Left renal cortex interstitium (tissue), 4 donors: ENCODE results near the gene C22orf23. TPM values are rescaled to one million over a fixed set of nuclear protein-coding genes. Genes with fewer than 3 reads are reported as not detected.

ENCODE experiments used
- DNase-seq, 4 donors: peaks; one replicate each; pipeline ENCODE4 v3.0.0-alpha.2; 2013; ENCODE audit warnings: low read depth in 4 of 4, low spot score in 2 of 4, missing footprints in 1 of 4
- polyA plus RNA-seq, 4 donors: library from polyadenylated mRNA; unstranded; fragments of 120-200 nt; gene quantifications; one replicate each; pipeline ENCODE4 v1.2.1, GENCODE V29; 2013; ENCODE audit not compliant: insufficient read length in 4 of 4

Gene C22orf23
- polyA plus RNA-seq, 4 donors: 4.2 to 5.8 (median 5.1) TPM

DNA sequence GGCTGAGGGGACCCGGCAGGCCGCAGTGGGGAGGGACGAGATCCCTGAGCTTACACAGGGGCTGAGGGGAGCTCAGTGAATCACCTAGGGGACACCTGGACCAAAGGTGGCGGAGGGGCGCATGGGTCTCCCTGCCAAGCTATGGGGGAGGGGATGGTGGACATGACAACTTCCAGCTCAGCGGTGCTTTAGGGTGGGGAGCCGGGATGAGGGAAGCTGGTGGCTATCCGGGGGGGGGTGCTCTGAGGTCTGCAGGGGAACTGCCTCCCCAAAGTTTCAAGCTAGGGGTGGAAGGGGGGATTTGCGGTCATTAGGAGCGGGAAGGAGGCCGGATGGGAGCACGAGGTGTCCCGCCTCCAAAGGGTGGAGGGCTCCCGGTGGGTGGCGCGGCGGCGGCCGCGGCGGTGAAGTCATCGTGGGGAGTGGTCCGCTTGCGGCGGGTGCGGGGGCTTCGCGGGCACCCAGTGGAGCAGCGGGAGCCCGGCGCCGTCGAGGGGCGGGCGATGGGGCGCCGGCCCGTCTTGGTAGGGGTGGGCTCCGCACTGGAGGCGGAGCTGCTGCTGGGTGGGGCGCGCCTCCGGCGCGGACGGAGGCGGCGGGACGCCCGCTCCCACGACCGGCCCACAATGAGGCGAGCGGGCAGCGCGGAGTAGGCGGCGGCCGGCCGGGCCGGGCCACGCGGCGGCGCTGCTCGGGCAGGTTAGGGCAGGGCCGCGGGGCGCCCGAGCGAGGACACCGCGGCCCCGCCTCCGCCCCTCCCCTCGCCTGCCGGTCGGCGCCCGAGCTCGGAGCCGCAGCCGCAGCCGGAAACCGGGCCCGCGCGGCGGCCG, 47.7 kb downstream of the C22orf23 start, which contains the start of gene MICALL1:
TSS of gene MICALL1 (plus strand) at position 764 of the 830 bp plus-strand sequence. CDS start 126 bp downstream, outside the sequence.
- DNase-seq: no peak

DNA sequence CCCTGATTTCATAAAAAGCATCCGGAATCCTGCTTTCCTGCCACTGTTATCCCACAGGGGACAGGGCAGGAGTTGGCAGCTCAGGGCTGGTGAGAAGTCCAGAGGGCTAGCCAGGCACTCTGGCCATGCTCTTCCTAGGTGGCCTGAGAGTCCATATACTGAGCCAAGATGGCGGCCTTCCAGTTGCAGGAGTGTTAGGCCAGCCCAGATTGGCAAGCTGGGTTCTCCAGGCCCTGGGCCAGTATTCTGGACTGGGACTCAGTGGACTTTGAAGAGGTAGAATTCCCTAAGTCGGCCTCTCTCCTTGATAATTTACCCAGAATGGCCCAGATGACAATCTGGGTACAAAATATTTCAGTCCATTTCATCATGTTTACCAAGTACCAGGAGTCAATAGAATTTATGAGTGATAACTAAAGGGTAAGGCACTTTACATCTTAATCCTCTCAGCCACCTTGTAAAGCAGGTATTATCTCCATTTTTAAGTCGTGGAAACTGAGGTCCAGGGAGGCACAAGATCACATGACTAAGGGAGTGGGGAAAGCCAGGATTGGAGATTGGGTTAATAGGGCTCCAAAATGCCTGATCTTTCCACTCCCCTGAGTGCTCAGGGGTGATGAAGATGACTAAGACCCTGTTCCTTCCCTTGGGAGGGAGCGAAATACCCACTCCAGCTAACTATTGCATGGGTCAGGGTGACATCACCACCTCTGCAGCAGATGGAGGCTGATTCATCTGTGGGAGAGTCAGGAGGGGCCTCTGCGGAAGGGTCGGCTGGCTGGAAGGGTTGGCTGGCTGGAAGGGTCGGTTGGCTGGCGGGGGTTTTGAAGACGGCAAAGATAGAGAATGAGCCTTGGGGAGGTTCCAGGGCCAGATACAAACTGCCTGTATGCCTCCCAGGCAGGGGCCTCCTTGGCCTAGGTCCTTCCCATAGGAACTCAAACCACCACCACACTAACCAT, 48.5 kb downstream of the C22orf23 start:
- no peak for DNase-seq

DNA sequence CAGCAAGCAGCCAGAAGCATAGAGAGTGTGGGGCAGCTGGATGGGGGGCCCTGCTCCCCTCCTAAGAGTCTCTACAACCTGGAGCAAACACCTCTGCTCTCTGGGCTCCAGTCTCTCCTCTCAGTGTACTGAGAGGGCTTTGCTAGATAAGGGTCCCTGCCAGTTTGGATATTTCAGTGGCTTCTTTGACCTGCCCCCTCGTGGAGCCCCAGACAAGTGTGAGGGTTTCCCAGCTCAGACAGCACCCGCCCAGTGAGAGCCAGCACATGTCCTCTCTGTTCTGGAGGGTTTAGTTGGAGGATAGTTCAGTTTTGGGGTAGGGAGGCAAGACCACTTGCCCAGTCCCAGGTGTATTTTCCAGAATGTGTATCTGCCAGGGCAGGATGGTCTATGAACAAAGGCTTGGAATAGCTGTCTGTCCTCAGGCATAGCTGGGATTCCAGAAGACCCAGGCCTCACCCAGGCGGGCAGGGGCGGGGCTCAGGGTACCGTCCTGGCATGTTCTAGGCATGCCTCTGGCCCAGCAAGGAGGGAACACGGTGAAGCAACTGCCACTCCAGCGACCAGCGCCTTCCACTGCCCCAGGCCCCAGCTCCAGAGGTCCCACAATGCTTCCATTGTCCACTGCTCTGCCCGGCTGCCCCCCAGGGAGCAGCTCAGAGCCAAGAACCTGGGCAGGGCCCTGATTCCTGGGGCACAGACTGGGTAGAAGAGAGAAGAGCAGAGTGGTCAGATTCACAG, 54.8 kb downstream of the C22orf23 start:
- DNase-seq: no peak

DNA sequence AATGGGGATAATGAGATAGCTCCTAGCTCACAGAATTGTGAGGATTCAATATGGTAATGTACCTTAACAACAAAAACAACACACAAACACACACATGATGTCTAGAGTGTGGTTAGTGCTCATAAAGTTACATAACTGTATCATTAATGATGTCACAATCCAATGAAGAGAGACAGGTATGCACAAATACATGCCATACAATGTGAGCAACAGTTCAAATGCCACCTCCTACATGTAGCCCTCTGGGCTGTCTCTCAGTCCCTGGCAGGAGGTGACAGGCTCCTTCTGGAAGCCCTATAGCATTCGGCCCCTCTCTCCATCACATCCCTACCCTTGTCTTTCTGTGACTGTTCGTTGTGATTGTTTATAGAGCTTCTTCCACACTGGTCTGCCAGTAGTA, 55.6 kb downstream of the C22orf23 start:
- no peak for DNase-seq

DNA sequence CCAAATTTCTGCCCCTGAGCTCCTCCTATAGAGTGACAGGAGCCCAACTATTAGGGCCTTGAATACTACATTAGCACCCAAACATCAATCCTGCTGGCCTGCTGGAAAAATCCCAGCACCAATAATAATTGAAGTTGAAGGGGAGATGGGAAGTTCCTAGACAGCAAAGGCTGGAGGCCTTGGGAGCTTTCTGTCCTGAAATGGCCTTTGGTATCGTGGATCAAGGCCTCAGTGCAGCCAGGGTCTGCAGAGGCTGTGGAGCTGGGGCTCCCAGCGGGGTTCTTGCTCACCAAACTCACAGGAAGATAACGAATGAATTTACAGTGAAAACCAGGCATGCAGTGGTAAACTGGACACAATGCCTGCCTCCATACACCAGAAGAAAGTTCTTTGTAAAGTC, 56.5 kb downstream of the C22orf23 start:
- no peak for DNase-seq

DNA sequence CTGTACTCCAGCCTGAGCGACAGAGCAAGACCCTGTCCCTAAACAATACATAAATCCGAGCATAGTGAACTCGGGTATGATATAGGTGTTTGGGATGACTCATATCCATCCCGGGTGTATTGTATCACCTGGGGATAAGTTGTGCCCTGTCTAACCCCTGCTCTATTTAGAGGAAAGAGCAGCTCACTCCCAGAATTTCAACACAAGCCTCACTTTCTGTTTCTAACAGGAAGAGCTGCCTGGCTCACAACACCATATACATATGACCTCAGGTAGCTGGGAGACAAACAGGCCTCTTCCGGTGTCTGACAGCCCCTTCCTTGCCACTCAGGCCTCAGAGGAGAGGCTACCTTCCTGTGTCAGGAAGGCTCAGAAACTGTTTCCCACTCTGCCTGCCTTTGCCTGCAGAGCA, 57.2 kb downstream of the C22orf23 start:
- no peak for DNase-seq

DNA sequence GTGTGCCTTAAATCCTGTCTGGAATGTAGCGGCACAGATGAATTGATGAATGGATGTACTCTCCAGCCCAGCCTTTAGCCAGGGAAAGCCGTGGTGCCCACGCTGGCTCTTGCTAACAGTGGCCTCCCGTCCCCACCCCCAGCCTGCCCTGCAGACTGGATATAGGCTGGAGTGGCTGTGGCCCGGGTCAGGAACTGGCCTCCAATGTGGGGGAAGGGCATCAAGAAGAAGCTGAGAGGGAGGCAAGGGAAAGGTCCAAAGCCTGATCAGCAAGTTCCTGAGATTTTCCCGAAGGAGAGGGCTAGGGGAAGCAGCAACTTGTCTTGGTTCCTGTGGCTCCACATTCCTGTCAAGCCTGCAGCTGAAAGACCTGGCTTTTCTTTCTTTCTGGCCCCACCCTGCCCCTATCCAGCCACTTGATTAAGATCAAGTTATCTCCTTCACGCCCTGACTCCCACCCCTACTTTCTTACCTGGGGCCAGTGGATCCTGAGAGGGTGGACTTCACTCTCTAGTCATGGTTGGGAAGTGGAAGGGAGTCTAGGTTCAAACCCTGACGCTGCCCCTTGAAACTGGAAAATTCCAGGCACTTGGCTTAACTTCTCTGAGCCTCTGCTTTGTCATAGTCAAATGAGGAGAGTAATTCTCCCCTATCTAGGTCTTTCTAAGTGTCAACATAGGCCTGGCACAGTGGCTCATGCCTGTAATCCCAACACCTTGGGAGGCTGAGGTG, 58.3 kb downstream of the C22orf23 start:
- no peak for DNase-seq

DNA sequence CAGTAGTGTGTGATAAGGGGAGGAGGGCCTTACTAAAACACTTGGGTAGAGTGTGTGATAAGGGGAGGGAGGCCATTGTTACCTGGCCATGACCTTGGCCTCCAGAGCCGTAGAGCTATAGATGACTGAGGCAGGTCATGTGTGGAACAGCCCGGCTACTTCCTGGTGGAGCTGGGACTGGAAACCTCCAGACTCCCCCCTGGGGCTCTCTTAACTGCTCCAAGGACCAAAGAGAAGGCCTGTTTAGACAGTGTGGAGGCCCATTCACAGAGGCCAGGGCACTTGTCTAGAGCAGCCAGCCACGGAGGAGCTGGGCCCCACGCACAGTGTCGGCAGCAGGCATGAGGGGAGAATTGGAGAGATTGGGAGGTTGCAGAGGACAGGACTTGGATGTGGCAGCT, 59.8 kb downstream of the C22orf23 start:
- no peak for DNase-seq

Other genes with a start within 250 kb of the C22orf23 start
- gene GCAT, start 145.7 kb downstream of the C22orf23 start, polyA plus RNA-seq: 10 to 100 TPM; 11.5 to 18.1 (median 15.5) TPM
- gene GALR3, start 130.2 kb downstream of the C22orf23 start, polyA plus RNA-seq: under 1 TPM in 1 of 4 donors, not detected in 3; 0.14 TPM
- gene ANKRD54, start 109.3 kb downstream of the C22orf23 start, polyA plus RNA-seq: 10 to 100 TPM; 21.4 to 33.0 (median 29.8) TPM
- gene EIF3L, start 104.2 kb downstream of the C22orf23 start, polyA plus RNA-seq: 1,000 to 10,000 TPM in 2 of 4 donors, 100 to 1,000 TPM in 2; 872 to 1,137 (median 1,004) TPM
- gene MICALL1, start 47.3 kb downstream of the C22orf23 start, polyA plus RNA-seq: 10 to 100 TPM; 28.3 to 32.4 (median 30.1) TPM
- 10 to 100 TPM; 69.0 to 86.8 (median 73.5) TPM for gene POLR2F, start 98 bp upstream of the C22orf23 start, polyA plus RNA-seq
- gene SOX10, start 31.0 kb upstream of the C22orf23 start, polyA plus RNA-seq: 1 to 10 TPM; 1.0 to 2.1 (median 1.2) TPM
- 10 to 100 TPM; 25.5 to 46.4 (median 39.2) TPM for gene PICK1, start 103.8 kb upstream of the C22orf23 start, polyA plus RNA-seq
- 1 to 10 TPM in 3 of 4 donors, under 1 TPM in 1; 0.76 to 3.3 (median 1.8) TPM for gene SLC16A8, start 130.6 kb upstream of the C22orf23 start, polyA plus RNA-seq
- 10 to 100 TPM in 1 of 4 donors, 1 to 10 TPM in 3; 4.9 to 11.1 (median 6.8) TPM for gene BAIAP2L2, start 157.1 kb upstream of the C22orf23 start, polyA plus RNA-seq
- gene PLA2G6, start 228.2 kb upstream of the C22orf23 start, polyA plus RNA-seq: 10 to 100 TPM; 27.6 to 72.6 (median 49.3) TPM
- 1 to 10 TPM; 3.2 to 3.9 (median 3.6) TPM for gene MAFF, start 248.4 kb upstream of the C22orf23 start, polyA plus RNA-seq